ENCODE results near the gene HSPB7.

Gene HSPB7

DNA sequence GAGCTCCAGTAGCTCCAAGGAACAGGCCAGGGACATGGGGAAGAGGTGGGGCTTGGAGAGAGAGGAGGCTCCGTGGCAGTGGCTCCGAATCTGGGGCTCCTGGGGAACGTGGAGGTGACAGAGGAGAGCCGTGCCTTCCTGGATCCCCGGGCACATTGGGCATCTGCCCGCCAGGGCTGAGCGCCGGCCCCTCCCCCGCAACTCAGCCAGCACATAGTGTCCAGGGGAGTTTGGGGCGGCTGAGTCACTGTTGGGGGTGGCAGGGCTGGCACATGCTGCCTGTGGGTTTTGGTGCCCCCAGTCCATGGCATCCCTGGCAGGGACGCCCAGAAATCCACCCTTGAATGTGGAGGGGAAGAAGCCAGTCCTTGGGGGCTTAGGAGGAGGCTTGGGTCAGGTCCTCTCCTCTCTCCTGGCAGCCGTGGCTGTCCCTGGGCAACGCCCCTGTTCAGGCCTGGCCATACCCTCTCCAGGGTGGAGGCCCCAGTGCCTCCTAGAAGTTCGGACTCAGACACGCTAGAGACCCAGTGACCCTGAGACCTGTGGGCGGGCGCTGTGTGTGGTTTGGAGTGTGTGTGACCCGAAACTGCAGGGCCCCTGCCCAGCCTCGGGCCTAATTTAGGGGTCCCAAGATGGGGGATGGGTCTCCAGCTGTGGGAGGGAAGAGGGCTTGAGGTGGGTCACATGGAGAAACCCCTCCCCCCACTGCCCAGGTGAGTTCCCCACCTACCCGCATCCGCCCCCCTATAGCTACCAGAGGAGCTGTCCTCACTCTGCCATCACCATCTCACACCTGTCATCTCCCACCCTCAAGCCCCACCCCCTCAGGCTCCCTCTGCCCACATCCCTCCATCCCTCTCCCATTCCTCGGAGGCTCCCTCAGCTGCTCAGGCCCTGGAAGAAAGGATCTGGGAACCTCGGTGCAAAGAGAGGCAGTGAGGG is 1.6 kb downstream of the HSPB7 start:
- no peak for TF ChIP-seq Cebpa-rat (IDR thresholded peaks at IDR 0.05)
- H3K4me3 ChIP-seq, result peak overlapping the region; percentile 22; the same call in 1 of the 2 replicates
- H3K27ac ChIP-seq, result peak overlapping the region; percentile 87
- no peaks in the 10 kb centered on the region for H3K9me3 ChIP-seq
- H3K36me3 ChIP-seq, result no peaks in the 10 kb centered on the region
- H3K4me2 ChIP-seq, result peak overlapping the region; percentile 92
- peak overlapping the region; percentile 76 for H3K9ac ChIP-seq
- H3K27me3 ChIP-seq, result no peaks in the 10 kb centered on the region
- H3K4me1 ChIP-seq, result peaks cover 96% of the 10 kb centered on the region
- no peaks in the 10 kb centered on the region for H4K20me1 ChIP-seq

- peaks cover 97% of the 10 kb centered on the region for H3K4me1 ChIP-seq
Observed at GRCh38 chr1:16015491-16015890, 2.4 kb downstream of the HSPB7 start.

GRCh38 chr1:16014509-16015482 is 3.0 kb downstream of the HSPB7 start:
- Histone ChIP-seq H3K27ac (peak overlapping the region; percentile 87), H3K27me3 (no peaks in the 10 kb centered on the region), H3K36me3 (no peaks in the 10 kb centered on the region), H3K9ac (peak overlapping the region; percentile 76), H3K4me3 (no peak overlapping the region), H4K20me1 (no peaks in the 10 kb centered on the region), H3K4me2 (peak overlapping the region; percentile 92), H3K9me3 (no peaks in the 10 kb centered on the region), H3K4me1 (peaks cover 97% of the 10 kb centered on the region)
- TF ChIP-seq Cebpa-rat (IDR thresholded peaks at IDR 0.05), result no peak

More at GRCh38 chr1:16015491-16015890, 2.4 kb downstream of the HSPB7 start:
- Histone ChIP-seq H3K9ac (peak overlapping the region; percentile 76), H3K4me3 (peak overlapping the region; percentile 22; the same call in 1 of the 2 replicates), H3K36me3 (no peaks in the 10 kb centered on the region), H3K27me3 (no peaks in the 10 kb centered on the region), H3K9me3 (no peaks in the 10 kb centered on the region), H3K4me2 (peak overlapping the region; percentile 92), H4K20me1 (no peaks in the 10 kb centered on the region), H3K27ac (peak overlapping the region; percentile 87)
- TF ChIP-seq Cebpa-rat (IDR thresholded peaks at IDR 0.05), result no peak

GRCh38 chr1:16013908-16014258 is 4.0 kb downstream of the HSPB7 start:
- TF ChIP-seq Cebpa-rat (IDR thresholded peaks at IDR 0.05), result no peak
- Histone ChIP-seq H4K20me1 (no peaks in the 10 kb centered on the region), H3K4me1 (peaks cover 92% of the 10 kb centered on the region), H3K36me3 (no peaks in the 10 kb centered on the region), H3K4me2 (peak overlapping the region; percentile 92), H3K27me3 (no peaks in the 10 kb centered on the region), H3K9me3 (no peaks in the 10 kb centered on the region), H3K9ac (peak overlapping the region; percentile 76), H3K4me3 (peak overlapping the region; percentile 64), H3K27ac (peak overlapping the region; percentile 87)

GRCh38 chr1:16013220-16013907 is 4.5 kb downstream of the HSPB7 start:
- Histone ChIP-seq H3K4me2 (peak overlapping the region; percentile 92), H4K20me1 (no peaks in the 10 kb centered on the region), H3K27ac (peak overlapping the region; percentile 87), H3K36me3 (no peaks in the 10 kb centered on the region), H3K9ac (peak overlapping the region; percentile 76), H3K27me3 (no peaks in the 10 kb centered on the region), H3K4me1 (peaks cover 90% of the 10 kb centered on the region), H3K9me3 (no peaks in the 10 kb centered on the region), H3K4me3 (peak overlapping the region; percentile 64)
- TF ChIP-seq Cebpa-rat (IDR thresholded peaks at IDR 0.05), result no peak

DNA sequence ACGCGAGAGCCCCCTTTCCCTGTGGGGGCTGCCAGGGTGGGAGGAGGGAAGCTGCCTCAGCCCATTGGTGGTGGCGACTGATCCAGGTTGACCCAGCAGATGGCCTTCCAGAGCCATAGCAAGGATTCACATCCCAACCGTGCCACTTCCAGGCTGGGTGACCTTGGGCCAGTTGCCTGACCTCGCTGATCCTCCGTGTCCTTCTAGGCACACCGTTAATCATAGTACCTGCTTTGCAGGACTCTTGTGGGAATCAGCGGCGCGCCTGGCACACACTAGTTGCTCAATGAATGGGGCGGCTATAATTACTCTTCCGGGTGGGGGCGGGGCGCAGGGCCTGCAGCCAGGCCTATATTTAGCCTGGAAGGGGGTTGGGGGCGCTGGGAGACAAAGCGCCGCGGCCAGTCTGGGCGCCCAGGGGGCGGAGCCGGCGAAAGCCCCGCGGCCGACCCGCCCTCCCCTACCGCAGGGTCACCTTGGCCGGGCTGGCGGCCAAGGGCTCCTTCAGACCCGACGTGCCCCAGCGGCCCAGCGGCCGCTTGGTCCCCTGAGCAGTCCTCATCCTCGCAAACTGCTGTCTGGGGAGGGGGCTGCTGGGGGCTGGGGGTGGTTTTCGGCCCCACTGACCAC is 5.1 kb downstream of the HSPB7 start:
- H3K27ac ChIP-seq, result peak overlapping the region; percentile 87

DNA sequence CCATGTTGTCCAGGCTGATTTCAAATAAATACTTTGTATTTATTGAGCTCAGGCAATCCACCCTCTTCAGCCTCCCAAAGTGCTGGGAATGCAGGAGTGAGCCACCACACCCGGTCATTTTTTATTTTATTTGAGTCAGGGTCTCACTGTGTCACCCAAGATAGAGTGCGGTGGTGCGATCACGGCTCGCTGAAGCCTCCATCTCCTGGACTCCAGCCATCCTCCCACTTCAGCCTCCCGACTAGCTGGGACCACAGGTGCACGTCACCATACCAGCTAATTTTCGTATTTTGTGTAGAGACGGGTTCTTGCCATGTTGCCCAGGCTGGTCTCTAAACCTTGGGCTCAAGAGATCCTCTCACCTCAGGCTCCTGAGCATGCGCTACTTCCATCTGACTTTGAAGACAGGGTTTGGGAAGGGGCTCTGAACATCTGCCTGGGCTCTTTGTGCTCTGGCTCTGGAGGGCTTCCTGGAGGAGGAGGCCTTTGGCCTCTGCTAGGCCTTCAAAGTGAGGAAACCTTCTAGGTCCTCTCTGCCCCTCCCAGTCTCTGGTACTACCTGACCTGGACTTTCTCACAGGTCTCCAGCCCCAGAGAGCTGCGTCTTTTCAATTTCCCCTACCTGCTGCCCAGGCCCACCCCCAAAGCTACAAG is 5.8 kb downstream of the HSPB7 start:
- peak overlapping the region; percentile 92 for H3K4me2 ChIP-seq
- TF ChIP-seq Cebpa-rat (IDR thresholded peaks at IDR 0.05), result no peak

More for the DNA sequence above, 5.1 kb downstream of the HSPB7 start:
- no peaks in the 10 kb centered on the region for H3K36me3 ChIP-seq
- no peaks in the 10 kb centered on the region for H4K20me1 ChIP-seq
- H3K9ac ChIP-seq, result peak overlapping the region; percentile 76
- H3K4me2 ChIP-seq, result peak overlapping the region; percentile 92
- no peaks in the 10 kb centered on the region for H3K27me3 ChIP-seq
- H3K4me1 ChIP-seq, result peaks cover 87% of the 10 kb centered on the region
- H3K4me3 ChIP-seq, result peak overlapping the region; percentile 64
- 0 out of 2 replicates have a peak, but pooled peaks have one; percentile 39 for TF ChIP-seq Cebpa-rat (IDR thresholded peaks at IDR 0.05)
- no peaks in the 10 kb centered on the region for H3K9me3 ChIP-seq

GRCh38 chr1:16010837-16011236 is 7.0 kb downstream of the HSPB7 start:
- Histone ChIP-seq H3K4me3 (no peak overlapping the region), H3K4me1 (peaks cover 87% of the 10 kb centered on the region), H3K9me3 (no peaks in the 10 kb centered on the region), H4K20me1 (no peaks in the 10 kb centered on the region), H3K27me3 (no peaks in the 10 kb centered on the region), H3K9ac (no peak overlapping the region), H3K36me3 (no peaks in the 10 kb centered on the region), H3K4me2 (no peak overlapping the region), H3K27ac (no peak overlapping the region)
- TF ChIP-seq Cebpa-rat (IDR thresholded peaks at IDR 0.05), result no peak

More for the DNA sequence above, 5.8 kb downstream of the HSPB7 start:
- Histone ChIP-seq H3K27ac (peak overlapping the region; percentile 87), H4K20me1 (no peaks in the 10 kb centered on the region), H3K36me3 (no peaks in the 10 kb centered on the region), H3K9ac (peak overlapping the region; percentile 76; the same call in 1 of the 2 replicates), H3K4me3 (peak overlapping the region; percentile 64; the same call in 1 of the 2 replicates), H3K9me3 (no peaks in the 10 kb centered on the region), H3K27me3 (no peaks in the 10 kb centered on the region), H3K4me1 (peaks cover 87% of the 10 kb centered on the region)
